CD14-positive monocyte (primary cell): ENCODE measurements around the gene BLM. TPM values are rescaled to one million over a fixed set of nuclear protein-coding genes. Genes with fewer than 3 reads are reported as not detected.
A peak's percentile ranks its signal among the peaks of the same experiment; 100 is the strongest.
"Not testable (repeated sequence)": the region's sequence is repeated elsewhere in the genome, so short reads cannot be mapped to it uniquely, and the experiment has no call there.

Source experiments
- DNase-seq, 3 donors: peaks; one replicate each; pipeline ENCODE4 v3.0.0-alpha.2; 2011 to 2022
- H2AFZ ChIP-seq: 2 replicates; pipeline ENCODE4 v1.6.0; 2012; ENCODE audit warnings: mild to moderate bottlenecking, low read depth, low read length, inconsistent platforms; ENCODE audit not compliant: insufficient read depth, poor library complexity, severe bottlenecking
- H3K27ac ChIP-seq, 2 donors: 1 replicate in 1 of 2; 2 replicates in 1 of 2; pipeline ENCODE4 v1.5.1; 2012 to 2013; ENCODE audit warnings: low read length in 2 of 2, control low read depth in 1 of 2, inconsistent platforms in 1 of 2, low read depth in 1 of 2, mild to moderate bottlenecking in 1 of 2
- H3K27me3 ChIP-seq, 2 donors: one replicate each; pipeline versions ENCODE4 v1.6.0 to v1.6.1; 2011 to 2013; ENCODE audit warnings: low read length in 2 of 2; ENCODE audit not compliant: control insufficient read depth in 2 of 2, insufficient read depth in 2 of 2
- H3K36me3 ChIP-seq, 2 donors: replicated peaks in 1 of 2; 1 replicate in 1 of 2; 2 replicates in 1 of 2; pipeline versions ENCODE4 v1.5.1 to v1.6.1; 2012 to 2013; ENCODE audit warnings: low read length in 2 of 2, control low read depth in 1 of 2, inconsistent platforms in 1 of 2, mild to moderate bottlenecking in 1 of 2; ENCODE audit not compliant: insufficient read depth in 2 of 2, control insufficient read depth in 1 of 2
- H3K4me1 ChIP-seq, 2 donors: 1 replicate in 1 of 2; 2 replicates in 1 of 2; pipeline versions ENCODE4 v1.5.1 to v1.6.1; 2012 to 2013; ENCODE audit warnings: low read length in 2 of 2, control low read depth in 1 of 2, inconsistent platforms in 1 of 2, mild to moderate bottlenecking in 1 of 2, moderate library complexity in 1 of 2; ENCODE audit not compliant: insufficient read depth in 2 of 2, control insufficient read depth in 1 of 2
- H3K4me2 ChIP-seq: replicated peaks from 2 replicates; pipeline ENCODE3; 2012; ENCODE audit warnings: low read length, moderate library complexity, mild to moderate bottlenecking; ENCODE audit not compliant: poor library complexity, severe bottlenecking; ENCODE audit errors: extremely low read depth
- H3K4me3 ChIP-seq, 3 experiments: fragments of 200-600 bp in 1 of 3; sonication (generic) in 1 of 3; replicated peaks in 1 of 3; 1 replicate in 2 of 3; 2 replicates in 1 of 3; pipeline ENCODE4 v1.5.1; 2011 to 2013; ENCODE audit warnings: low read length in 3 of 3, mild to moderate bottlenecking in 3 of 3, control low read depth in 2 of 3, low read depth in 2 of 3, inconsistent platforms in 1 of 3, moderate library complexity in 1 of 3
- H3K79me2 ChIP-seq: 2 replicates; pipeline ENCODE4 v1.6.0; 2012; ENCODE audit warnings: mild to moderate bottlenecking, control low read depth, inconsistent platforms, low read length, moderate library complexity; ENCODE audit not compliant: insufficient read depth
- H3K9ac ChIP-seq: 2 replicates; pipeline ENCODE4 v1.6.0; 2017; ENCODE audit warnings: low read length, mild to moderate bottlenecking; ENCODE audit not compliant: insufficient read depth, poor library complexity, severe bottlenecking
- H3K9me3 ChIP-seq, 2 donors: replicated peaks in 1 of 2; 1 replicate in 1 of 2; 2 replicates in 1 of 2; pipeline versions ENCODE4 v1.5.1 to v1.6.1; 2012 to 2013; ENCODE audit warnings: low read length in 2 of 2, control low read depth in 1 of 2; ENCODE audit not compliant: control insufficient read depth in 1 of 2, insufficient read depth in 1 of 2
- H4K20me1 ChIP-seq: 2 replicates; pipeline ENCODE4 v1.6.0; 2012; ENCODE audit warnings: mild to moderate bottlenecking, low read length, control low read depth, moderate library complexity; ENCODE audit not compliant: insufficient read depth
- H3K27ac Mint-ChIP-seq, 7 donors: one replicate each; pipeline ENCODE4 v1.8.0; 2020; ENCODE audit warnings: mild to moderate bottlenecking in 7 of 7, mixed read lengths in 7 of 7, moderate library complexity in 6 of 7, inconsistent platforms in 2 of 7
- H3K27me3 Mint-ChIP-seq, 3 donors: one replicate each; pipeline ENCODE4 v1.8.0; 2021 to 2022; ENCODE audit warnings: low read depth in 3 of 3, mild to moderate bottlenecking in 3 of 3, mixed read lengths in 3 of 3, moderate library complexity in 3 of 3, inconsistent platforms in 1 of 3
- H3K36me3 Mint-ChIP-seq, 2 donors: one replicate each; pipeline ENCODE4 v1.8.0; 2020; ENCODE audit warnings: mixed read lengths in 2 of 2, inconsistent platforms in 1 of 2, mild to moderate bottlenecking in 1 of 2
- H3K4me1 Mint-ChIP-seq: one replicate; pipeline ENCODE4 v1.8.0; 2020; ENCODE audit warnings: mild to moderate bottlenecking, mixed read lengths
- H3K4me3 Mint-ChIP-seq, 2 donors: one replicate each; pipeline ENCODE4 v1.8.0; 2020; ENCODE audit warnings: mild to moderate bottlenecking in 2 of 2, mixed read lengths in 2 of 2, moderate library complexity in 1 of 2
- H3K9me3 Mint-ChIP-seq, 7 donors: one replicate each; pipeline ENCODE4 v1.8.0; 2020 to 2022; ENCODE audit warnings: mixed read lengths in 7 of 7, mild to moderate bottlenecking in 6 of 7, moderate library complexity in 6 of 7, inconsistent platforms in 2 of 7
- CTCF ChIP-seq: fragments of 200-600 bp; IDR thresholded peaks from one replicate; pipeline ENCODE4 v1.8.0; 2022; ENCODE audit warnings: antibody characterized with exemption, mild to moderate bottlenecking
- WGBS: methylation state at CpG from one replicate; pipeline ENCODE4 v1.1.5; 2013; ENCODE audit warnings: missing lambda C conversion rate; ENCODE audit not compliant: insufficient coverage; 5-methylcytosine and 5-hydroxymethylcytosine counted together
- intact Hi-C, 2 donors: fragments of 100-400 bp; cut with micrococcal nuclease; formaldehyde crosslinking; loops; one replicate each; pipeline versions ENCODE4 v1.15.0 to v1.15.1; 2023
- polyA plus RNA-seq, 3 donors: library from polyadenylated mRNA; depleted of rRNA in 1 of 3; unstranded in 2 of 3; stranded (reverse) in 1 of 3; fragments of 300-500 nt in 2 of 3; fragments of >200 nt in 1 of 3; fragmentation: Illumina TruSeq in 2 of 3; gene quantifications; 1 replicate in 2 of 3; 2 replicates in 1 of 3; pipeline ENCODE4 v1.2.3, GENCODE V29; 2012 to 2021

The BLM gene
- polyA plus RNA-seq, 3 donors, result 0.69 to 2.3 (median 1.2) TPM

DNA sequence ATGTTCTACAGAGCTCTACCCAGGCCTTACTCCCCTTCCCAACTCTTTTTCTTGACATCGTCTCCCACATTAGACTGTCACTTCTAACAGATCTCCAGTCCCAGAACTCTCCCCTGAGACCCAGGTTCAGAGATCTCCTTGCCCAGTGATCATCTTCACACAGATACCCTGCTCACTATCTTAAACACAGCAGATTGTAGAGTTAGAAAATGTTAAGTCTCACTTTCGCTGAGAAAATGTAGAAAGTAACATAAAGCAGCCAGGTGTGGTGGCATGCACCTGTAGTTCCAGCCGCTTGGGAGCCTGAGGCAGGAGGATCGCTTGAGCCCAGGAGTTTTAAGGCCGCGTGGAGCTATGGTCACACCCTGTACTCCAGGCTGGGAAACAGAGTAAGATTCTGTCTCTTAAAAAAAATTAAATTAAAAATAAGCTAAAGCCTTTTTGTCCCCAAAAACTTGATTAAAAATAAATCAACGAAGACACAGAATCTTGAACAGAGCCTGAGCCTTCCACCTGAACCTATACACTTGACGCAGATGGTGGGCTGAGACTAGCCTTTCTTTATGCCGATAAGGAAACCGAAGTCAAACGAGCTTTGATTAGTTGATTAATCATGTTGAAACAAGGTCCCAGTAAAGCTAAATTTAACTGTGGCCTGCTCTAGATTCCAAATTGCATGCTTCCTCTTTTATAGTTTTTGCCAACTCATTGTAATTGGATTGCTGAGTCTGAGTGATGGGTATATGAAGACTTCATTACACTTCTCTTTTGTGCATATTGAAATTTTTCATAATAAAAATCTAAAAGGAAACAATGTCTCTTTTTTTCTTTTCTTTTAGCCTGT, 31.3 kb upstream of the BLM start:
- H3K9ac ChIP-seq, result no peak overlapping the region
- no peaks in the 10 kb centered on the region for H3K36me3 ChIP-seq
- Mint-ChIP-seq H3K27me3 (peaks cover 0 to 2% (median 0%) of the 10 kb centered on the region in 3 donors), H3K4me3 (peak overlapping the region in 1 of 2 donors; percentile 42), H3K4me1 (peaks cover 18% of the 10 kb centered on the region), H3K9me3 (peaks cover 0 to 7% (median 2%) of the 10 kb centered on the region in 7 donors), H3K36me3 (no peaks in the 10 kb centered on the region), H3K27ac (peak overlapping the region in 6 of 7 donors; percentile 15 to 76 (median 39))
- no peaks in the 10 kb centered on the region for H4K20me1 ChIP-seq
- no peaks in the 10 kb centered on the region for H3K79me2 ChIP-seq
- DNase-seq, result peak; percentile 46 to 79 (median 72)
- peak overlapping the region; percentile 23 to 66 for H3K27ac ChIP-seq
- H3K4me3 ChIP-seq, result peak overlapping the region in 1 of 3 experiments; percentile 36
- H2AFZ ChIP-seq, result no peak overlapping the region
- peaks cover 17 to 20% of the 10 kb centered on the region in 2 donors for H3K4me1 ChIP-seq
- WGBS, result 49% methylated on average over 2 of the region's 11 CpGs
- intact Hi-C loops, result no loop called here
- peak overlapping the region; percentile 42 for H3K4me2 ChIP-seq
- no peak for TF ChIP-seq CTCF
- no peaks in the 10 kb centered on the region for H3K27me3 ChIP-seq
- H3K9me3 ChIP-seq, result peaks cover 0 to 4% of the 10 kb centered on the region in 2 donors

DNA sequence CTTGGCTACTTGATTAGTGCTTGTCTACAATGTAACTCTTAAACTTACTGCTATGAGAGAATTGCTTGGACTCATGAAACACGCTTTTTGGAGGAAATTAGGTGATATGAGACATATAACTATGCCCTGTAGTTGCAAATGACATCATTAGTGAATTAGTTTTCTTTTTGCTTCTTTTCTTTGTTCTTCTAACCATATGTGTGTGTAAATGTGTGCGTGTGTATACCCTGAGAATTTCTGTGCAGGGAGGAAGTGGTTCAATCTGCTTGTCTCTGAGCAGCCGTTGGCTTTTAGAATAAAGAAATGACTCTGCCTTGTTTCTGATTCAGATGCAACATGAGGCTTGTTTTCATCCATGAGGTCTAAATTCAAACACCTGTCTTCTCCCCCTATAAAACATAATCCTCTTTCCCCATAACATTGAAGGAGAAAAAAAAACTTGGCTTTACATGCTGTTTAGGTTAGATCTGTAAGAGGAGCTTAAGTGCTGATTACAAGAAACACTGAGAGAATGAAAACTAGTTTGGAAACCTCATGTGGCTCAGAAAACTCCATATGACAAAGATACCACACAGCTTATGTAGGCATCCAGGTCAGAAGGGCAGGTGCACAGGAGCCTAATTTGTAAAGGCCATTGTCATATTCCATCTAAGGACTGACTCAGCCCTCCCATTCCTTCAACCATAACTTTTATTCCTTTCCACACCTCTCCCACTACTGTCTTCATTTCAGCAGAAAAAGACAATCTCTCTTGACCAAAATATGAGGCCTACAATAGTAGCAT, 30.5 kb upstream of the BLM start:
- TF ChIP-seq CTCF, result no peak
- no CpG with 5 or more reads among the region's 3 CpGs for whole genome bisulfite sequencing
- H3K4me3 Mint-ChIP-seq, result no peak overlapping the region
- Histone ChIP-seq H3K9me3 (peaks cover 0 to 4% of the 10 kb centered on the region in 2 donors), H3K79me2 (no peaks in the 10 kb centered on the region), H3K4me3 (peak overlapping the region in 1 of 3 experiments; percentile 36), H4K20me1 (no peaks in the 10 kb centered on the region), H3K4me2 (peak overlapping the region; percentile 42), H3K4me1 (peaks cover 17 to 20% of the 10 kb centered on the region in 2 donors), H3K27ac (peak overlapping the region in 1 of 2 donors; percentile 66), H3K27me3 (no peaks in the 10 kb centered on the region), H3K36me3 (no peaks in the 10 kb centered on the region), H2AFZ (no peak overlapping the region), H3K9ac (no peak overlapping the region)
- no peaks in the 10 kb centered on the region for H3K36me3 Mint-ChIP-seq
- peak overlapping the region in 6 of 7 donors; percentile 14 to 76 (median 39) for H3K27ac Mint-ChIP-seq
- intact Hi-C loops, result no loop called here
- DNase-seq, result peak; percentile 34 to 52 (median 40)
- peaks cover 0 to 7% (median 2%) of the 10 kb centered on the region in 7 donors for H3K9me3 Mint-ChIP-seq
- peaks cover 18% of the 10 kb centered on the region for H3K4me1 Mint-ChIP-seq
- H3K27me3 Mint-ChIP-seq, result peaks cover 0 to 2% (median 0%) of the 10 kb centered on the region in 3 donors

DNA sequence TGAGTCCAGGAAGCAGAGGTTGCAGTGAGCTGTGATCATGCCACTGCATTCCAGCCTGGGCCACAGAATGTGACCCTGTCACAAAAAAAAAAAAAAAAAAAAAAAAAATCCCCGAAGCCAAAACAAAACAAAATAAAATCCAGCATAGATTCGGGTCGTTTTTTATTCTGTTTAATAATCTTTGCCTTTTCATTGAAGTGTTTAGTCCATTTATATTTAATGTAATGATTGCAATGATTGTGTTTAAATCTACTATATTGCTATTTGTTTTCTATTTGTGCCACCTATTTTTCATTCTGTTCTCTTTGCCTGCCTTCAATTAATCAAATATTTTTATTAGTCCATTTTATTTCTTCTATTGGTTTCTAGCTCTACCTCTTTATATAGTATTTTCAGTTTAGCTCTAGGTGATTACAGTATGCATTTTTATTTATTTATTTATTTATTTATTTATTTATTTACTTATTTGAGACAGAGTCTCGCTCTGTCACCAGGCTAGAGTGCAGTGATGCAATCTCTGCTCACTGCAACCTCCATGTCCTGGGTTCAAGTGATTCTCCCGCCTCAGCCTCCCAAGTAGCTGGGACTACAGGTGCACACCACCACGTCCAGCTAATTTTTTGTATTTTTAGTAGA, 27.7 kb upstream of the BLM start:
- H3K27me3 ChIP-seq, H3K27ac ChIP-seq, H3K4me2 ChIP-seq, H3K27me3 Mint-ChIP-seq, H3K36me3 Mint-ChIP-seq, H3K4me3 Mint-ChIP-seq, H3K4me3 ChIP-seq, H4K20me1 ChIP-seq, H2AFZ ChIP-seq, H3K9me3 ChIP-seq, H3K9me3 Mint-ChIP-seq, DNase-seq, H3K9ac ChIP-seq, intact Hi-C loops, H3K27ac Mint-ChIP-seq, H3K36me3 ChIP-seq, H3K79me2 ChIP-seq: not testable (repeated sequence)
- H3K4me1 ChIP-seq, result peaks cover 17 to 20% of the 10 kb centered on the region in 2 donors
- WGBS, result no CpG with 5 or more reads among the region's 6 CpGs
- peaks cover 20% of the 10 kb centered on the region for H3K4me1 Mint-ChIP-seq
